ENCODE measurements around the gene CACNG3. TPM values are rescaled to one million over a fixed set of nuclear protein-coding genes. Genes with fewer than 3 reads are reported as not detected.

Gene CACNG3
- total RNA-seq, 1 donor from 2014 or later, result not detected

DNA sequence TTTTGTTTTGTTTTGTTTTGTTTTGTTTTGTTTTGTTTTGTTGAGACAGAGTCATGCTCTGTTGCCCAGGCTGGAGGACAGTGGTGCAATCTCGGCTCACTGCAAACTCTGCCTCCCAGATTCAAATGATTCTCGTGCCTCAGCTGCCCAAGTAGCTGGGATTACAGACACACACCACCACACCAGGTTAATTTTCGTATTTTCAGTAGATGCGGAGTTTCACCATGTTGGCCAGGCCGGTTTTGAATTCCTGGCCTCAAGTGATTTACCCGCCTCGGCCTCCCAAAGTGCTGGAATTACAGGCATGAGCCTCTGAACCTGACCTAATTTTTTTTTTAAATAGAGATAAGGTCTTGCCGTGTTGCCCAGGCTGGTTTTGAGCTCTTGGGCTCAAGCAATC, 46.5 kb downstream of the CACNG3 start:
- Histone ChIP-seq H3K27me3 (ENCODE audit: control insufficient read depth, insufficient read depth, low read length) (no peaks in the 10 kb centered on the region), H3K4me3 (ENCODE audit: low read depth, low read length) (no peak overlapping the region), H3K36me3 (ENCODE audit: control insufficient read depth, insufficient read depth, low read length) (no peaks in the 10 kb centered on the region)
- FAIRE-seq (no peak), DNase-seq (ENCODE audit: low read depth) (no peak)
- TF ChIP-seq, protein P1, sequence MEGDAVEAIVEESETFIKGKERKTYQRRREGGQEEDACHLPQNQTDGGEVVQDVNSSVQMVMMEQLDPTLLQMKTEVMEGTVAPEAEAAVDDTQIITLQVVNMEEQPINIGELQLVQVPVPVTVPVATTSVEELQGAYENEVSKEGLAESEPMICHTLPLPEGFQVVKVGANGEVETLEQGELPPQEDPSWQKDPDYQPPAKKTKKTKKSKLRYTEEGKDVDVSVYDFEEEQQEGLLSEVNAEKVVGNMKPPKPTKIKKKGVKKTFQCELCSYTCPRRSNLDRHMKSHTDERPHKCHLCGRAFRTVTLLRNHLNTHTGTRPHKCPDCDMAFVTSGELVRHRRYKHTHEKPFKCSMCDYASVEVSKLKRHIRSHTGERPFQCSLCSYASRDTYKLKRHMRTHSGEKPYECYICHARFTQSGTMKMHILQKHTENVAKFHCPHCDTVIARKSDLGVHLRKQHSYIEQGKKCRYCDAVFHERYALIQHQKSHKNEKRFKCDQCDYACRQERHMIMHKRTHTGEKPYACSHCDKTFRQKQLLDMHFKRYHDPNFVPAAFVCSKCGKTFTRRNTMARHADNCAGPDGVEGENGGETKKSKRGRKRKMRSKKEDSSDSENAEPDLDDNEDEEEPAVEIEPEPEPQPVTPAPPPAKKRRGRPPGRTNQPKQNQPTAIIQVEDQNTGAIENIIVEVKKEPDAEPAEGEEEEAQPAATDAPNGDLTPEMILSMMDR (IDR thresholded peaks at IDR 0.05; ENCODE audit: insufficient read depth, low read length, severe bottlenecking), result no peak

DNA sequence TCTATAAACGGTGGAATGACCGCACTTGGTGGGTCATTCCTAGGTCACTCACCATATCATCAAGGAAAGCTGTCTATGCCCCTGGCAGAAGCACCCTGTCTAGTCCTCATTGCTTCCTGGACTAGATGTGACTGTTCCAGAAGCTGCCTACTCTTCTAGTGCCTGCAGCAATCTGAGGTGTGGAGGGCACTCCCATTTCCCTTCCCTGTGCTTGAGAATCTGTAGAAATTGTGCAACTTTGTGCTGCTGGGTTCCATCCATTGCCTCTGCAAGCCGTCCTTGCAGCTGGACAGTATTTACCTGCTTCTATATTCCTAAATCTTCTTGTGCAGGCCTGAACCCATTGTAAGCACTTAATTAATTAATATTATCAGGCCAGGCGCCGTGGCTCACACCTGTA, 52.1 kb downstream of the CACNG3 start:
- no peaks in the 10 kb centered on the region for H3K27me3 ChIP-seq (ENCODE audit: control insufficient read depth, insufficient read depth, low read length)
- H3K4me3 ChIP-seq (ENCODE audit: low read depth, low read length), result no peak overlapping the region
- FAIRE-seq (no peak), DNase-seq (ENCODE audit: low read depth) (no peak)
- TF ChIP-seq, protein P1 (IDR thresholded peaks at IDR 0.05; ENCODE audit: insufficient read depth, low read length, severe bottlenecking), result no peak
- H3K36me3 ChIP-seq (ENCODE audit: control insufficient read depth, insufficient read depth, low read length), result no peaks in the 10 kb centered on the region

GRCh38 chr16:24309258-24310142, 53.4 kb downstream of the CACNG3 start:
- Histone ChIP-seq H3K4me3 (ENCODE audit: low read depth, low read length) (no peak overlapping the region), H3K27me3 (ENCODE audit: control insufficient read depth, insufficient read depth, low read length) (no peaks in the 10 kb centered on the region), H3K36me3 (ENCODE audit: control insufficient read depth, insufficient read depth, low read length) (no peaks in the 10 kb centered on the region)
- FAIRE-seq (no peak), DNase-seq (ENCODE audit: low read depth) (peak; percentile 24)
- TF ChIP-seq, protein P1 (IDR thresholded peaks at IDR 0.05; ENCODE audit: insufficient read depth, low read length, severe bottlenecking), result no peak

DNA sequence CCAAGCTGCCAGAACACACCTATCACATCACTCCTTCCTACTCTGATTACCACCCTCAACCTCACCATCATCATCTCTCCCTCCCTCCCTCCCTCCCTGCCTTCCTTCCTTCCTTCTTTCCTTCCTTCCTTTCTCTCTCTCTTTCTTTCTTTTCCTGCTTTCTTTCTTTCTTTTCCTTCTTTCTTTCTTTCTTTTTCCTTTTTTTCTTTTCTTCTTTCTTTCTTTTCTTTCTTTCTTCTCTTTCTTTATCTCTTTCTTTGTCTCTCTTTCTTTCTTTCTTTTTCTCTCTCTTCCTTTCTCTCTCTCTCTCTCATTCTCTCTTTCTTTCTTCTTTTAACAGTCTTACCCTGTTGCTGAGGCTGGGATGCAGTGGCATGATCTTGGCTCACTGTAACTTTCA, 59.2 kb downstream of the CACNG3 start:
- H3K36me3 ChIP-seq (ENCODE audit: control insufficient read depth, insufficient read depth, low read length), result no peaks in the 10 kb centered on the region
- FAIRE-seq, result no peak
- TF ChIP-seq, protein P1 (IDR thresholded peaks at IDR 0.05; ENCODE audit: insufficient read depth, low read length, severe bottlenecking), result no peak

DNA sequence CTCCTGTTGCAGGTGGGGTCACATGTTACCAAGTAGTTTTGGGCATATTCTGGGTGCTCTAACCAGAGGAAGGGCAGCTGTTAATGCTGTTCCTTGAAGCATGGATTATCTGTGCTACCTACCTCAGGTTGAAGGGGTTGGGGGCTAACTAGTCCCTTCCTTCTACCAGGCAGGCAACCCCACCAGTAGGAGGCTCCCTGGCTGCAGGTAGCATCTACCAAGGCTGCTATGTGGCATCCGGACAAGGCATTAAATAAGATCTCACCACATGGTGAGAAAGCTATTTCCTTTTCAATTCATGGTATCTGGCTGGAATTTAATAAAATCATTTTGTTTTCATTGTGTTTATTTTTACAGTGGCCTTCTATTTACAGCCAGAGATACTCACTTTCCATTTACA, 62.5 kb downstream of the CACNG3 start:
- H3K27me3 ChIP-seq (ENCODE audit: control insufficient read depth, insufficient read depth, low read length), result no peaks in the 10 kb centered on the region
- TF ChIP-seq, protein P1 (IDR thresholded peaks at IDR 0.05; ENCODE audit: insufficient read depth, low read length, severe bottlenecking), result no peak
- no peaks in the 10 kb centered on the region for H3K36me3 ChIP-seq (ENCODE audit: control insufficient read depth, insufficient read depth, low read length)
- DNase-seq (ENCODE audit: low read depth) (no peak), FAIRE-seq (no peak)
- H3K4me3 ChIP-seq (ENCODE audit: low read depth, low read length), result no peak overlapping the region

More for the DNA sequence above, 59.2 kb downstream of the CACNG3 start:
- Histone ChIP-seq H3K27me3 (ENCODE audit: control insufficient read depth, insufficient read depth, low read length) (no peaks in the 10 kb centered on the region), H3K4me3 (ENCODE audit: low read depth, low read length) (no peak overlapping the region)
- DNase-seq (ENCODE audit: low read depth), result no peak
